HepG2 (cell line): ENCODE data around the gene NMNAT1. TPM values are rescaled to one million over a fixed set of nuclear protein-coding genes. Genes with fewer than 3 reads are reported as not detected.

Experiments
- ARNT ChIP-seq: fragments of 450-650 bp; IDR thresholded peaks from 2 replicates; pipeline ENCODE4 v1.6.1; 2017
- ELF4 ChIP-seq: sonication (generic); formaldehyde crosslinking; IDR thresholded peaks from 2 replicates; pipeline ENCODE4 v1.5.0; 2020; ENCODE audit warnings: missing genetic modification reagents, mild to moderate bottlenecking, moderate library complexity, borderline replicate concordance
- FLYWCH1 ChIP-seq: sonication (generic); formaldehyde crosslinking; IDR thresholded peaks from 2 replicates; pipeline ENCODE4 v1.8.1; 2023; ENCODE audit warnings: mild to moderate bottlenecking, missing genetic modification reagents
- ISX ChIP-seq: sonication (generic); formaldehyde crosslinking; conservative IDR thresholded peaks from 2 replicates; pipeline ENCODE4 v1.5.0; 2020; ENCODE audit warnings: missing genetic modification reagents
- MBD4 ChIP-seq: IDR thresholded peaks from 2 replicates; pipeline ENCODE4 v1.6.1; 2012; ENCODE audit warnings: low read length, inconsistent platforms, borderline replicate concordance
- ONECUT2 ChIP-seq: sonication (generic); formaldehyde crosslinking; IDR thresholded peaks from 2 replicates; pipeline ENCODE4 v1.4.0; 2020; ENCODE audit warnings: missing genetic modification reagents
- POLR2G ChIP-seq: fragments of 200-400 bp; formaldehyde crosslinking; IDR thresholded peaks from 2 replicates; pipeline ENCODE4 v1.6.1; 2018; ENCODE audit warnings: mild to moderate bottlenecking, low read depth, low read length, moderate library complexity
- RXRB ChIP-seq: IDR thresholded peaks from 2 replicates; pipeline ENCODE4 v1.6.1; 2016; ENCODE audit warnings: borderline replicate concordance, missing genetic modification reagents, missing compliant biosample characterization
- SALL2 ChIP-seq: sonication (generic); formaldehyde crosslinking; IDR thresholded peaks from 2 replicates; pipeline ENCODE4 v1.8.1; 2023; ENCODE audit warnings: mild to moderate bottlenecking, missing genetic modification reagents, inconsistent platforms
- TOE1 ChIP-seq: sonication (generic); formaldehyde crosslinking; IDR thresholded peaks from 2 replicates; pipeline ENCODE4 v1.4.0; 2020; ENCODE audit warnings: mild to moderate bottlenecking, missing genetic modification reagents
- YEATS2 ChIP-seq: sonication (generic); formaldehyde crosslinking; IDR thresholded peaks from 2 replicates; pipeline ENCODE4 v1.4.0; 2020; ENCODE audit warnings: missing genetic modification reagents, borderline replicate concordance
- ZNF20 ChIP-seq: sonication (generic); formaldehyde crosslinking; IDR thresholded peaks from 2 replicates; pipeline ENCODE4 v1.4.0; 2020; ENCODE audit warnings: mild to moderate bottlenecking, moderate library complexity, missing genetic modification reagents
- ZNF274 ChIP-seq: sonication (generic); formaldehyde crosslinking; IDR thresholded peaks from 2 replicates; pipeline ENCODE4 v1.5.1; 2020; ENCODE audit warnings: mild to moderate bottlenecking, missing genetic modification reagents
- ZNF33A ChIP-seq: sonication (generic); formaldehyde crosslinking; IDR thresholded peaks from 2 replicates; pipeline ENCODE4 v1.5.1; 2020; ENCODE audit warnings: missing genetic modification reagents, mild to moderate bottlenecking, moderate library complexity, borderline replicate concordance
- ZNF75D ChIP-seq: sonication (generic); formaldehyde crosslinking; IDR thresholded peaks from 2 replicates; pipeline ENCODE4 v1.8.1; 2023; ENCODE audit warnings: missing genetic modification reagents, mild to moderate bottlenecking, borderline replicate concordance
- ZNF839 ChIP-seq: sonication (generic); formaldehyde crosslinking; IDR thresholded peaks from 2 replicates; pipeline ENCODE4 v1.4.0; 2020; ENCODE audit warnings: missing genetic modification reagents, mild to moderate bottlenecking, borderline replicate concordance
- polyA plus RNA-seq, 8 experiments: library from polyadenylated mRNA; depleted of rRNA in 3 of 8; stranded (reverse) in 7 of 8; unstranded in 1 of 8; fragments of >200 nt; fragmentation: Illumina TruSeq in 4 of 8; extraction: Trizol in 4 of 8; gene quantifications; 2 replicates each; pipeline versions ENCODE4 v1.2.1 to v1.2.3, GENCODE V29; 2011 to 2016; ENCODE audit warnings: low read depth in 4 of 8, missing spikeins in 1 of 8, mixed read lengths in 1 of 8; ENCODE audit not compliant: insufficient read depth in 1 of 8
- total RNA-seq, 5 experiments: library from RNA; depleted of rRNA; stranded (reverse); fragments of >200 nt; fragmentation: Illumina TruSeq; extraction: Trizol; gene quantifications; 2 replicates each; pipeline ENCODE4 v1.2.3, GENCODE V29; 2016; ENCODE audit warnings: low read depth in 1 of 5
- TF ChIP-seq, protein P1 (sequence below): sonication (generic); formaldehyde crosslinking; IDR thresholded peaks from 2 replicates; pipeline ENCODE4 v1.4.0; 2020; ENCODE audit warnings: missing genetic modification reagents, borderline replicate concordance
- TF ChIP-seq, protein P2 (sequence below): IDR thresholded peaks from 2 replicates; pipeline ENCODE4 v1.6.1; 2016; ENCODE audit warnings: low read depth, control low read depth
- TF ChIP-seq, protein P3 (sequence below): IDR thresholded peaks from 2 replicates; pipeline ENCODE4 v1.6.1; 2016; ENCODE audit warnings: low read depth, borderline replicate concordance
- TF ChIP-seq, protein P4 (sequence below): sonication (generic); formaldehyde crosslinking; IDR thresholded peaks from 2 replicates; pipeline ENCODE4 v1.9.0; 2022; ENCODE audit warnings: low read depth, missing genetic modification reagents

Gene NMNAT1
- total and polyA plus RNA-seq, 2 of the 13 experiments (the other 11 are each of a cell fraction or from before 2014, with no cell fraction given), result 5.6 to 12.2 TPM

DNA sequence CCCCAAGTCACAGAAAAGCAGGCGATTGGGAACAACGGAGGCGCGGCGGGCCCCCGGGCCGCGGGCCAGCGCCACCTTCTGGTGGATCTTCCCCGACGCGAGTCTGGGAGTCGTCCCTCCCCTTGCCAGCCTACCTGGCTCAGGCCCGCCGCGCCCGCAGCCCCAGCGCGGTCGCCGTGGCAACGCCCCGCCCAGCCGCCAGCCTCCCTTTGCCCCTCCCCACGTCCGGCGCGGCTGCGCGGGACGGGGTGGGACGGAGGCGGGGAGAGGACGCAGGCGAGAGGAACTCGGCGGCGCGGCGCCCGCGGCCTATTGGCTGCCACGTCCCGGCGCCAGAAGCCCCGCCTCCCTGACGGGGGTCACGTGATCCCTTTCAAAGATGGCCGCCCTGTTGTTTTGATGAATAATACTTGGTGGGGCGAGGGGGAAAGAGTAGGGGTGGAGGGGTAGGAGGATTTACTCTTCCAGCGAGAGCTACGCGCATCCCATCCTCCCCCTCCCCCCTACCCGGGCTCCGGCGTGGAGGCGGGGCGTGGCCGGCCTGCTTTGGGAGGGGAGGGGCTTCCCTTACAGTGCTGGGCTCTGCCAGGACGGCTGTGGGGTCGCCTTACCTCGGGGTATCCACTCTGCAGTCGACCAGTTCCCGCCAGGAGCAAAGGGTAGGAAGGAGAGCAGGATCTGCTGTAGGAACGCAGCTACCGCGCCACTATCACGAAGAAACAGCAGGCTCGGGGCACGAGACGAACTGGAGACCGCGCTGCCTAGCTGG lies 89.5 kb downstream of the NMNAT1 start, which contains the start of gene UBE4B (continued):
- TF ChIP-seq, protein P1, sequence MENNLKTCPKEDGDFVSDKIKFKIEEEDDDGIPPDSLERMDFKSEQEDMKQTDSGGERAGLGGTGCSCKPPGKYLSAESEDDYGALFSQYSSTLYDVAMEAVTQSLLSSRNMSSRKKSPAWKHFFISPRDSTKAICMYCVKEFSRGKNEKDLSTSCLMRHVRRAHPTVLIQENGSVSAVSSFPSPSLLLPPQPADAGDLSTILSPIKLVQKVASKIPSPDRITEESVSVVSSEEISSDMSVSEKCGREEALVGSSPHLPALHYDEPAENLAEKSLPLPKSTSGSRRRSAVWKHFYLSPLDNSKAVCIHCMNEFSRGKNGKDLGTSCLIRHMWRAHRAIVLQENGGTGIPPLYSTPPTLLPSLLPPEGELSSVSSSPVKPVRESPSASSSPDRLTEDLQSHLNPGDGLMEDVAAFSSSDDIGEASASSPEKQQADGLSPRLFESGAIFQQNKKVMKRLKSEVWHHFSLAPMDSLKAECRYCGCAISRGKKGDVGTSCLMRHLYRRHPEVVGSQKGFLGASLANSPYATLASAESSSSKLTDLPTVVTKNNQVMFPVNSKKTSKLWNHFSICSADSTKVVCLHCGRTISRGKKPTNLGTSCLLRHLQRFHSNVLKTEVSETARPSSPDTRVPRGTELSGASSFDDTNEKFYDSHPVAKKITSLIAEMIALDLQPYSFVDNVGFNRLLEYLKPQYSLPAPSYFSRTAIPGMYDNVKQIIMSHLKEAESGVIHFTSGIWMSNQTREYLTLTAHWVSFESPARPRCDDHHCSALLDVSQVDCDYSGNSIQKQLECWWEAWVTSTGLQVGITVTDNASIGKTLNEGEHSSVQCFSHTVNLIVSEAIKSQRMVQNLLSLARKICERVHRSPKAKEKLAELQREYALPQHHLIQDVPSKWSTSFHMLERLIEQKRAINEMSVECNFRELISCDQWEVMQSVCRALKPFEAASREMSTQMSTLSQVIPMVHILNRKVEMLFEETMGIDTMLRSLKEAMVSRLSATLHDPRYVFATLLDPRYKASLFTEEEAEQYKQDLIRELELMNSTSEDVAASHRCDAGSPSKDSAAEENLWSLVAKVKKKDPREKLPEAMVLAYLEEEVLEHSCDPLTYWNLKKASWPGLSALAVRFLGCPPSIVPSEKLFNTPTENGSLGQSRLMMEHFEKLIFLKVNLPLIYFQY (CRISPR knock-in tag), result no peak; the same call in 1 of the 2 replicates
- no peak for TF ChIP-seq ISX (CRISPR knock-in tag)
- TF ChIP-seq, protein P2, sequence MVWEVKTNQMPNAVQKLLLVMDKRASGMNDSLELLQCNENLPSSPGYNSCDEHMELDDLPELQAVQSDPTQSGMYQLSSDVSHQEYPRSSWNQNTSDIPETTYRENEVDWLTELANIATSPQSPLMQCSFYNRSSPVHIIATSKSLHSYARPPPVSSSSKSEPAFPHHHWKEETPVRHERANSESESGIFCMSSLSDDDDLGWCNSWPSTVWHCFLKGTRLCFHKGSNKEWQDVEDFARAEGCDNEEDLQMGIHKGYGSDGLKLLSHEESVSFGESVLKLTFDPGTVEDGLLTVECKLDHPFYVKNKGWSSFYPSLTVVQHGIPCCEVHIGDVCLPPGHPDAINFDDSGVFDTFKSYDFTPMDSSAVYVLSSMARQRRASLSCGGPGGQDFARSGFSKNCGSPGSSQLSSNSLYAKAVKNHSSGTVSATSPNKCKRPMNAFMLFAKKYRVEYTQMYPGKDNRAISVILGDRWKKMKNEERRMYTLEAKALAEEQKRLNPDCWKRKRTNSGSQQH (CRISPR knock-in tag), result no peak
- TF ChIP-seq SALL2 (CRISPR knock-in tag), result no peak
- no peak; the same call in 1 of the 2 replicates for TF ChIP-seq RXRB
- no peak for TF ChIP-seq ZNF75D (CRISPR knock-in tag)
- TF ChIP-seq, protein P3, sequence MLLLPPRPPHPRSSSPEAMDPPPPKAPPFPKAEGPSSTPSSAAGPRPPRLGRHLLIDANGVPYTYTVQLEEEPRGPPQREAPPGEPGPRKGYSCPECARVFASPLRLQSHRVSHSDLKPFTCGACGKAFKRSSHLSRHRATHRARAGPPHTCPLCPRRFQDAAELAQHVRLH, result no peak
- no peak for TF ChIP-seq ZNF839 (CRISPR knock-in tag)
- no peak for TF ChIP-seq YEATS2 (CRISPR knock-in tag)
- no peak for TF ChIP-seq FLYWCH1 (CRISPR knock-in tag)
- TF ChIP-seq ZNF20, result no peak
- TF ChIP-seq ZNF33A (CRISPR knock-in tag), result no peak
- TF ChIP-seq POLR2G, result peak; percentile 59
- TF ChIP-seq ARNT, result no peak
- TF ChIP-seq ZNF274 (CRISPR knock-in tag), result no peak; the same call in 1 of the 2 replicates
- no peak for TF ChIP-seq ELF4 (CRISPR knock-in tag)
- no peak for TF ChIP-seq ONECUT2 (CRISPR knock-in tag)
- TF ChIP-seq, protein P4, sequence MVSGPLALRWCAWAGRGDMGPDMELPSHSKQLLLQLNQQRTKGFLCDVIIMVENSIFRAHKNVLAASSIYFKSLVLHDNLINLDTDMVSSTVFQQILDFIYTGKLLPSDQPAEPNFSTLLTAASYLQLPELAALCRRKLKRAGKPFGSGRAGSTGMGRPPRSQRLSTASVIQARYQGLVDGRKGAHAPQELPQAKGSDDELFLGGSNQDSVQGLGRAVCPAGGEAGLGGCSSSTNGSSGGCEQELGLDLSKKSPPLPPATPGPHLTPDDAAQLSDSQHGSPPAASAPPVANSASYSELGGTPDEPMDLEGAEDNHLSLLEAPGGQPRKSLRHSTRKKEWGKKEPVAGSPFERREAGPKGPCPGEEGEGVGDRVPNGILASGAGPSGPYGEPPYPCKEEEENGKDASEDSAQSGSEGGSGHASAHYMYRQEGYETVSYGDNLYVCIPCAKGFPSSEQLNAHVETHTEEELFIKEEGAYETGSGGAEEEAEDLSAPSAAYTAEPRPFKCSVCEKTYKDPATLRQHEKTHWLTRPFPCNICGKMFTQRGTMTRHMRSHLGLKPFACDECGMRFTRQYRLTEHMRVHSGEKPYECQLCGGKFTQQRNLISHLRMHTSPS (CRISPR knock-in tag), result no peak
- no peak for TF ChIP-seq MBD4
- no peak for TF ChIP-seq TOE1 (CRISPR knock-in tag)
